SJCRH30 (cell line): ENCODE measurements around the gene NDC1. TPM values are rescaled to one million over a fixed set of nuclear protein-coding genes. Genes with fewer than 3 reads are reported as not detected.
"Not testable (repeated sequence)": the region's sequence is repeated elsewhere in the genome, so short reads cannot be mapped to it uniquely, and the experiment has no call there.

Source experiments
- DNase-seq, 2 experiments: peaks; one replicate each; pipeline ENCODE4 v3.0.0-alpha.2; 2015 to 2020
- H3K27ac ChIP-seq: fragments of 250-450 bp; sonication (Bioruptor Pico); 2 replicates; pipeline ENCODE4 v1.5.1; 2020; ENCODE audit warnings: mild to moderate bottlenecking, moderate library complexity
- H3K27me3 ChIP-seq: fragments of 250-450 bp; sonication (Bioruptor Pico); 2 replicates; pipeline ENCODE4 v1.5.1; 2020; ENCODE audit warnings: mild to moderate bottlenecking, moderate library complexity
- H3K36me3 ChIP-seq: fragments of 250-450 bp; sonication (Bioruptor Pico); 2 replicates; pipeline ENCODE4 v1.5.1; 2020; ENCODE audit warnings: mild to moderate bottlenecking, moderate library complexity
- H3K4me1 ChIP-seq: fragments of 250-450 bp; sonication (Bioruptor Pico); 2 replicates; pipeline ENCODE4 v1.5.1; 2020; ENCODE audit warnings: mild to moderate bottlenecking, moderate library complexity
- H3K4me3 ChIP-seq: fragments of 250-450 bp; sonication (Bioruptor Pico); 2 replicates; pipeline ENCODE4 v1.5.1; 2020; ENCODE audit warnings: mild to moderate bottlenecking, moderate library complexity
- H3K9me3 ChIP-seq: fragments of 250-450 bp; sonication (Bioruptor Pico); replicated peaks from 2 replicates; pipeline ENCODE4 v1.5.1; 2020; ENCODE audit warnings: mild to moderate bottlenecking, moderate library complexity
- total RNA-seq: library from RNA; depleted of rRNA; stranded (reverse); fragments of >200 nt; shearing (Covaris generic); gene quantifications from 2 replicates; pipeline ENCODE4 v1.2.3, GENCODE V29; 2014

NDC1 gene
- total RNA-seq, 1 experiment from 2014 or later = 107 TPM

DNA sequence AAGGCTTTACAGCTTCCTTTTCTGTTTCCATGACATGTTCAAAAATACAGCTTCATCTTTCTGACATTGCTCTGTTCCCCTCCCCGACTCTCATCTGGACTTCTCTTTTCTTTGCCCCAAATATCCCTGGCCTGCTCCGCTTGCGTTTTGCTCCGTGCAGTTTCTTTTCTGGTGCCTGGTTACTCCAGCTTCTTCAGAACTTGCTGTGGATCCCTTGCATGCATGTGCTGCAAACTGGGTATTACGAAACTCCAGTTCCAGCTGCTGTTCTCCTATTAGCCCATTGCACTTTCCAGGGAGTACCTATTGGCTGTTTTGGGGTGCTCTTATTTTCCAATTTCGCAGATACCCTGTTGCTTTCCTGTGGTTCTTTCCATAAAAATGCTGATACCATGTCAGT is 9.9 kb upstream of the NDC1 start:
- Histone ChIP-seq H3K4me1 (peaks cover 20% of the 10 kb centered on the region), H3K9me3 (peaks cover 3% of the 10 kb centered on the region; the same call in 1 of the 2 replicates), H3K4me3 (no peak overlapping the region), H3K27ac (no peak overlapping the region), H3K36me3 (no peaks in the 10 kb centered on the region), H3K27me3 (no peaks in the 10 kb centered on the region)
- no peak for DNase-seq

DNA sequence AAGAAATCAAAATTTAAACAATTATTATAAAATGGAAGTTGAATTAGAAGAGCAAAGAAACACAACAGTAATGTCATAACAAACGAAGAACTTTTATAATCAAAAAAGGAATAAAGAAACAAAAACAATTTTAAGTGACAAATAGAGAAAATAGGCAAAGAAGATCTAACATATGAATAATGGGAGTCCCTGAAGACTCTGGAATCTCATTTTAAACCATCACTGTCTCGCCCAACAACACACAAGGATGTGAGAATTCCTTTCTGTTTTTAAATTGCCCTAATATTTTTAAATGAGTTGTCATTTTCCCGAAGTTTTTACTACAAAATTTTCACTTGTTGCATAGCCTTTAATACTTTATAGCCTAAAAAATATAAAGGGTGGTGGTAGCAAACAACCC is 4.3 kb upstream of the NDC1 start:
- no peak overlapping the region for H3K4me3 ChIP-seq
- no peaks in the 10 kb centered on the region for H3K36me3 ChIP-seq
- H3K27ac ChIP-seq = no peak overlapping the region
- no peaks in the 10 kb centered on the region for H3K4me1 ChIP-seq
- no peak for DNase-seq
- H3K27me3 ChIP-seq = no peaks in the 10 kb centered on the region
- H3K9me3 ChIP-seq = peaks cover 9% of the 10 kb centered on the region

DNA sequence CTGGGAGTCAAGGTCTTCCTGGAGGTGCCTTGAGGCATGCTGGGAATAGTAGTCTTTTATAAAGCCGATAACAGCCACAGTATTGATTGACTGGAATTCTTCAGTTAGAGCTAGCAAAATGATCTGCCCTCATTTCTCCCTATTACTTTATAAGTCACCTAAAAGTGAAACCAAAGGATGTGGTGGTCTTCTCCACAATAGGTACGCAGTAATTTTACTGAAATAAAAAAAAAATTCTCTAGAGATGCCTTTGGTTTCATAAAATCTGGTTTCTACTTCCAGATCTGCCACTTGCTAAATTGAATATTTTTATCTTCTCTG is 518 bp upstream of the NDC1 start:
- Histone ChIP-seq H3K4me3 (peak overlapping the region; percentile 68), H3K9me3 (peaks cover 8% of the 10 kb centered on the region), H3K36me3 (peaks cover 2% of the 10 kb centered on the region; the same call in 1 of the 2 replicates), H3K4me1 (0 out of 2 replicates have a peak, but pooled peaks cover 4% of the 10 kb centered on the region), H3K27me3 (no peaks in the 10 kb centered on the region), H3K27ac (peak overlapping the region; percentile 84)
- DNase-seq = no peak

DNA sequence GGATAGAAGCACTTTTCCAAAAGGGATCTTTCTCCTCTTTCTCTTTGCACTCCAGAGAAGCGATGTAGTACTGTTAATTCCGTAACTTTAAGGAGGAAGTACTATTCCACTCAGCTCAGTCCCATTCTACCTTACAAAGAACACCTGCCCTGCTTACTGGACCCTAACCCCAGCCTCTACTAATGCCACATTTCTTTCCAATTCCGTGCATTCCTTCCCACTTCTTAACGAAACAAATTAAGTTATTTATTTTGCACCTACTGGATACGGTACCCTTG is 511 bp downstream of the NDC1 start:
- H3K4me3 ChIP-seq = peak overlapping the region; percentile 68
- H3K27me3 ChIP-seq = no peaks in the 10 kb centered on the region
- H3K4me1 ChIP-seq = 0 out of 2 replicates have a peak, but pooled peaks cover 4% of the 10 kb centered on the region
- H3K9me3 ChIP-seq = peaks cover 4% of the 10 kb centered on the region
- peak overlapping the region; percentile 84 for H3K27ac ChIP-seq
- no peak for DNase-seq
- H3K36me3 ChIP-seq = peaks cover 6% of the 10 kb centered on the region; the same call in 1 of the 2 replicates

DNA sequence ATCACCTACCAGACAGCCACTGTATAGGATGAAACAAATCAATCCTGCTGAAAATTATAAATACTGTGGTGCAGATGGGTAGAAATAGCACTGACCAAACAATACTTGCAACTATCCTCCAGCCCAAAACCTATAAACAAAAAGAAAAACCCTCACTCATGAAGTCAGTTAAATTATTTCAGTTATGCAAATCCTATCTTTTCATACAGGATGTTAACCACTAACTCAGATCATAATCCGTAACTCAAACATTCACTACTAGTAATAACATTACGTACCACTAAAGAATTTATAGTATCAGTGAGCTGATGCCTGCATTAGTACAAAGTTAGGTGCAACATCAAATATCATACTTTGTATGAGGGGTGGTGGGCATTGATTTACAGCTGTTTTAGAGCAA is 2.6 kb downstream of the NDC1 start:
- no peak for DNase-seq

DNA sequence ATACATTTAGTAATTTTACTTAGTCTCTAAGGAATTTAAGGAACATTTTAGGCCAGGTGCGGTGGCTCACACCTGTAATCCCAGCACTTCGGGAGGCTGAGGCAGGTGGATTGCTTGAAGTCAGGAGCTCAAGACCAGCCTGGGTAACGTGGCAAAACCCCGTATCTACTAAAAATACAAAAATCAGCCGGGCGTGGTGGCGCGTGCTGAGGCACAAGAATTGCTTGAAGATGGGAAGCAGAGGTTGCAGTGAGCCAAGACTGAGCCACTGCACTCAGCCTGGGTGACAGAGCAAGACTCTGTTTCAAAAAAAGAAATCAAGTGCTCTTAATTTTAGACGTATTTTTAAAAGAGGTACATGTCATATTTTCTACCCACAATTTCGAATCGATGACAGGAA is 3.3 kb downstream of the NDC1 start:
- no peak overlapping the region for H3K27ac ChIP-seq
- H3K4me1 ChIP-seq = 0 out of 2 replicates have a peak, but pooled peaks cover 4% of the 10 kb centered on the region
- DNase-seq = no peak

More for the DNA sequence above, 2.6 kb downstream of the NDC1 start:
- Histone ChIP-seq H3K27me3 (no peaks in the 10 kb centered on the region), H3K4me1 (0 out of 2 replicates have a peak, but pooled peaks cover 4% of the 10 kb centered on the region), H3K9me3 (no peaks in the 10 kb centered on the region; the same call in 1 of the 2 replicates), H3K27ac (no peak overlapping the region), H3K36me3 (peaks cover 22% of the 10 kb centered on the region), H3K4me3 (no peak overlapping the region)

DNA sequence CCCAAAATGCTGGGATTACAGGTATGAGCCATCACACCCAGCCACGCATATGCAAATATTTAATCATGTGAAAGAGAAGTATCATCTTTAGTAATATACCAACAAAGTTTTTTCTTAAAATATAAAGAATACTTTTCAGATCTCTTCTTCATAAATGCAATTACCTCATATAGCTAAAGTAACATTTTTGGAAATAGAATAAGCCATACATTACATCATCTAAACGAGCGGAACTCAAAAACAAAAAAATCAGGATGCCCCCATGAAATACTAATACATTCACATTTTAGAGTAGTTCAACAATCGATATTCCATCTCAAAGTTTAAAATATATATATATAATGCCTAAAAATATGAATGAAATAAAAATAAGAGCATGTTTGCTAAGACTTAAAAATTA is 4.7 kb downstream of the NDC1 start:
- Histone ChIP-seq H3K27ac (no peak overlapping the region), H3K27me3 (no peaks in the 10 kb centered on the region), H3K4me3 (no peak overlapping the region), H3K4me1 (0 out of 2 replicates have a peak, but pooled peaks cover 4% of the 10 kb centered on the region), H3K9me3 (no peaks in the 10 kb centered on the region), H3K36me3 (peaks cover 36% of the 10 kb centered on the region)
- no peak for DNase-seq

More for the DNA sequence above, 3.3 kb downstream of the NDC1 start:
- H3K4me3 ChIP-seq = no peak overlapping the region
- no peaks in the 10 kb centered on the region for H3K27me3 ChIP-seq
- H3K36me3 ChIP-seq = peaks cover 26% of the 10 kb centered on the region
- H3K9me3 ChIP-seq = no peaks in the 10 kb centered on the region; the same call in 1 of the 2 replicates

DNA sequence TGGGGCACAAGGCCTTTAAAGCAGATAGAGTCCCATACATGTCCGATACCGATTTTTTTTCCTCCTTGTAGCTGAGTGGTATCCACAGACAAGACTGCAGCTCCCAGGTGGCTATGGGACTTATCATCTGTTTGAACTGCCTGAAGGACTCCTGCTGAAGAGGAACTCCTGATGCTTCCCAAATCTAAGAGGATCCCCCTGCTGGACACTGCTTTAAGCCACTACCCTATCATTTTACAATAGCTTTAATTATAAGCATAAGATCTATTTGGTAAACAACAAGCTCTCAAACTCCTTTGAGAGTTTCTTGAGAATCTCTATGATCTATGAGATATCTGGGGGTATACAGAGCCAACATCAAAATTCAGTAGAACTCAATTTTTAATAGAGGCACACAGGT is 11.7 kb downstream of the NDC1 start:
- DNase-seq = no peak
- no peaks in the 10 kb centered on the region for H3K4me1 ChIP-seq
- peaks cover 81% of the 10 kb centered on the region for H3K36me3 ChIP-seq
- no peaks in the 10 kb centered on the region for H3K9me3 ChIP-seq
- H3K27ac ChIP-seq = no peak overlapping the region
- no peaks in the 10 kb centered on the region for H3K27me3 ChIP-seq
- H3K4me3 ChIP-seq = no peak overlapping the region

DNA sequence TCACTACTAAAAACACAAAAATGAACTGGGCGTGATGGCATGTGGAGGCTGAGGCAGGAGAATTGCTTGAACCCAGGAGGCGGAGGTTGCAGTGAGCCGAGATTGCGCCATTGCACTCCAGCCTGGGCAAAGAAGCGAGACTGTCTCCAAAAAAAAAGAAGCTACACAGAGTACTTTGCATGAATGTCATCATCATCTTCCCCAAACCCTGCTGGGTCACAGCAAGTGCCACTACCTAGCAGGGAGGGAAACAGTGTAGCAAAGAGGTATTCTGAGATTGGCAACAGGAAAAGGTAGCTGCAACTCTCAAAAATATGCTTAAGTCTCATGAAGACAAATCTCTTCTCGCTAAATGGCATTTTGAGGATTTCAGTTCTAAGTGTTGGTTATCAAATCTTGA is 12.8 kb downstream of the NDC1 start:
- H3K27me3 ChIP-seq = no peaks in the 10 kb centered on the region
- no peaks in the 10 kb centered on the region for H3K4me1 ChIP-seq
- H3K9me3 ChIP-seq = no peaks in the 10 kb centered on the region
- no peak overlapping the region for H3K4me3 ChIP-seq
- DNase-seq = no peak
- H3K27ac ChIP-seq = no peak overlapping the region
- peaks cover 71% of the 10 kb centered on the region for H3K36me3 ChIP-seq

DNA sequence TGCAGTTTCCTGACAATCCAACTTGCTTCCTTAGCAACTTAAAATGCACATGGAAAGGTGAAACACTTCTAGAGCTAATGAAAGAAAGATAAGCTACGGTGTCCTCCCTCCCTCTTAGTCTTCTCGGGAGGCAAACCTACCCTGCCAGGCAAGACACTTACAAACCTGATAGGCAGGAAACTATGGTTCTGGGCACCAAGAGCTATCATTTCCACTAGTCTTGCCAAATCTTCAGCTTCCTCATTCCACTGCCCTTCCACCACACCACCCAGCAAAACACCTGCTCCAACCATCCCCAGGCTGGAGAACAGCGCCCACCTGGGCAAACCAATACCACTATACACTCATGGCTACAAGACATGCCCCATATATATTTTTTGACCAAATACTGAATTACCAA is 15.2 kb downstream of the NDC1 start:
- Histone ChIP-seq H3K27ac (no peak overlapping the region), H3K4me1 (no peaks in the 10 kb centered on the region), H3K27me3 (no peaks in the 10 kb centered on the region), H3K4me3 (no peak overlapping the region), H3K9me3 (no peaks in the 10 kb centered on the region), H3K36me3 (peaks cover 71% of the 10 kb centered on the region)
- no peak for DNase-seq

DNA sequence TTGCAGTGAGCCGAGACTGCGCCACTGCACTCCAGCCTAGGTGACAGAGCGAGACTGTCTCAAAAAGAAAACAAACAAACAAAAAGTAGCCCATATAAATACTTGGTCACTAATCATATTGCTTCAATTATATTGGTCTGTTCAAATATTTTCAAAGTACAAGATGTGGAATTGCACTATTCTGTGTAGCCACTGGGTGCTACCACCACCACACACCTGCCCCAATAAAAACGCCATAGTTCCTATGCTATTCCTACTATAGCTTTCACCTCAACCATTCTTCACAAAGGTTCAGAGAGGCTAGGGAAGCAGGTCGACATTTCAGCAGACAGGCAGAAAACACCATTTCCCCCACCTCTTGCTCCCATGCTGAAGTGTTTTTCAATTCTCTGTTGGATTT is 16.7 kb downstream of the NDC1 start:
- no peaks in the 10 kb centered on the region for H3K4me1 ChIP-seq
- peaks cover 70% of the 10 kb centered on the region for H3K36me3 ChIP-seq
- DNase-seq = no peak
- no peak overlapping the region for H3K27ac ChIP-seq
- H3K9me3 ChIP-seq = no peaks in the 10 kb centered on the region
- H3K27me3 ChIP-seq = no peaks in the 10 kb centered on the region
- H3K4me3 ChIP-seq = no peak overlapping the region

DNA sequence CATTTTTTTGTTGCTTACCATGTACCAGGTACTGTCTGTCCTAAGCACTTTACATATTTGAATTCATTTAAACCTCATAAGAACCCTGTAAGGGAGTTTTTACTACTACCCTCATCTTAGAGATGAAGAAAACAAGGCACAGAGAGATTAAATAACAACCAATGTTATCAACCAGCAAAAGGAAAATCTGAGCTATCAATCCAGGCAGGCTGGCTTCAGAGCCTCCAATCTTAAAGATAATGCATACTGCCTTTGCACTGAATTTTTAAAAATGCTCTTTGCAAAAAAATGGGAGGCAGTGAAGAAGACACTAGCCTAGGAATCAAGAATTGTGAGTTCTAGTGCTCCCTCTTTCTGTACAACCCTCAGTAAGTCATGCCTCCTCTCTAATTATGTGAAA is 18.7 kb downstream of the NDC1 start:
- Histone ChIP-seq H3K36me3 (peaks cover 67% of the 10 kb centered on the region), H3K27ac (no peak overlapping the region), H3K27me3 (no peaks in the 10 kb centered on the region), H3K9me3 (no peaks in the 10 kb centered on the region), H3K4me1 (no peaks in the 10 kb centered on the region), H3K4me3 (no peak overlapping the region)
- no peak for DNase-seq

DNA sequence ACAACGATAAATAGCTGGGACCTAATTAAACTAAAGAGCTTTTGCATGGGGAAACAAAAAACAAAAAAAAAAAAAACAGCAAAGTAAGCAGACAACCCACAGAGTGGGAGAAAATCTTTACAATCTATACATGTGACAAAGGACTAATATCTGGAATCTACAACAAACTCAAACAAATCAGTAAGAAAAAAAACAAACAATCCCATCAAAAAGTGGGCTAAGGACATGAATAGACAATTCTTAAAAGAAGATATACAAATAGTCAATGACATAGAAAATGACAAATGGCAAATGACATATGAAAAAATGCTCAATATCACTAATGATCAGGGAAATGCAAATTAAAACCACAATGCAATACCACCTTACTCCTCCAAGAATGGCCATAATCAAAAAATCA is 21.5 kb downstream of the NDC1 start:
- not testable (repeated sequence) for H3K4me1 ChIP-seq, DNase-seq, H3K27ac ChIP-seq, H3K9me3 ChIP-seq, H3K27me3 ChIP-seq, H3K4me3 ChIP-seq
- H3K36me3 ChIP-seq = peaks cover 67% of the 10 kb centered on the region

DNA sequence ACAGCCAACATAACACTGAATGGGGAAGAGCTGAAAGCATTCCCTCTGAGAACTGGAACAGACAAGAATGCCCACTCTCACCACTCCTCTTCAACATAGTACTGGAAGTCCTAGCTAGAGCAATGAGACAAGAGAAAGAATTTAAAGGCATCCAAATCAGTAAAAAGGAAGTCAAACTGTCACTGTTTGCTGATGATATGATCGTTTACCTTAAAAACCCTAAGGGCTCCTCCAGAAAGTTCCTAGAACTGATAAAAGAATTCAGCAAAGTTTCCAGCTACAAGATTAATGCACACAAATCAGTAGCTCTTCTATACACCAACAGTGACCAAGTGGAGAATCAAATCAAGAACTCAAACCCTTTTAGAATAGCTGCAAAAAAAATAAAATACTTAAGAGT is 22.6 kb downstream of the NDC1 start:
- not testable (repeated sequence) for H3K4me3 ChIP-seq

DNA sequence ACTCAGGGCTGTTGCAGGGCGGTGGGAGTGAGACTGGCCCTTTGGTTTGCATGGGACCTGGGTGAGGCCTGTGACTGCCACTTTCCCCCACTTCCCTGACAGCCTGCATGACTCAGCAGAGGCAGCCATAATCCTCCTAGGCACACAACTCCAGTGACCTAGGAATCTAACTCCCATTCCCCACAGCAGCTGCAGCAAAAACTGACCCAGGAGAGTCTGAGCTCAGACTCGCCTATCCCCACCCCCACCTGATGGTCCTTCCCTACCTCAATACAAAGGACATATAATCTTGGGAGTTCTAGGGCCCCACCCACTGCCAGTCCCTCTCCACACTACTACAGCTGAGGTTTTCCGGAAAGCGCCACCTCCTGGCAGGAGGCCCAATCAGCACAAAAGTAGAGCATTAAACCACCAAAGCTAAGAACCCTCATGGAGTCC is 26.7 kb downstream of the NDC1 start:
- H3K9me3 ChIP-seq = no peaks in the 10 kb centered on the region
- no peak overlapping the region for H3K27ac ChIP-seq
- peak; percentile 55 to 58 for DNase-seq
- H3K4me3 ChIP-seq = no peak overlapping the region
- no peaks in the 10 kb centered on the region for H3K27me3 ChIP-seq
- H3K36me3 ChIP-seq = peaks cover 55% of the 10 kb centered on the region
- H3K4me1 ChIP-seq = peaks cover 8% of the 10 kb centered on the region; the same call in 1 of the 2 replicates

More for the DNA sequence above, 22.6 kb downstream of the NDC1 start:
- H3K36me3 ChIP-seq = peaks cover 73% of the 10 kb centered on the region
- DNase-seq, H3K9me3 ChIP-seq, H3K4me1 ChIP-seq, H3K27me3 ChIP-seq, H3K27ac ChIP-seq: not testable (repeated sequence)

DNA sequence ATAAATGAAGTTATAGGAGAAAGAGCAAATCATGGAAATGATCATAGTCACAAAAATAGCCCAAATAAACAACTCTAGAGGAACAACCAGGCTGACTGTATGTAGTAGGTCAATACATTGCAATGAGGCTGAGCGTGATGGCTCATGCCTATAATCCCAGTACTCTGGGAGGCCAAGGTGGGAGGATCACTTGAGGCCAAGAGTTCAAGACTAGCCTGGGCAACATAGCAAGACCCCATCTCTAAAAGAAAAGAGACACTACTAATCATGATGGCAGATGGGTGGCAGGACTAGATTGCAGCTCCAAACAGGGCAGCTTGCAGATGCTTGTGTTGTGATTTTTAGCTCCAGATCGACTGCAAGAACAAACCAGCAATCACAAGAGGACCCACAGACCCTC is 27.6 kb downstream of the NDC1 start:
- peaks cover 60% of the 10 kb centered on the region for H3K36me3 ChIP-seq
- peaks cover 8% of the 10 kb centered on the region; the same call in 1 of the 2 replicates for H3K4me1 ChIP-seq
- H3K9me3 ChIP-seq = no peaks in the 10 kb centered on the region
- H3K27ac ChIP-seq = no peak overlapping the region
- DNase-seq = no peak
- H3K4me3 ChIP-seq = no peak overlapping the region
- no peaks in the 10 kb centered on the region for H3K27me3 ChIP-seq
